Osteoblast (primary cell): Measurements from ENCODE around the gene ALCAM. TPM values are rescaled to one million over a fixed set of nuclear protein-coding genes. Genes with fewer than 3 reads are reported as not detected.

Experiments used
- DNase-seq: peaks from one replicate; pipeline ENCODE4 v3.0.0; 2011; ENCODE audit warnings: low spot score, mixed read lengths; ENCODE audit not compliant: insufficient read length; ENCODE audit errors: missing footprints
- H2AFZ ChIP-seq: 2 replicates; pipeline ENCODE4 v1.6.0; 2011; ENCODE audit warnings: mild to moderate bottlenecking, low read length
- H3K27ac ChIP-seq: 2 replicates; pipeline ENCODE4 v1.5.1; 2011; ENCODE audit warnings: mild to moderate bottlenecking, low read depth, low read length, moderate library complexity
- H3K27me3 ChIP-seq: 2 replicates; pipeline ENCODE4 v1.6.0; 2012; ENCODE audit warnings: mild to moderate bottlenecking, control low read depth, inconsistent platforms, low read length, moderate library complexity; ENCODE audit not compliant: insufficient read depth
- H3K36me3 ChIP-seq: 2 replicates; pipeline ENCODE4 v1.5.1; 2011; ENCODE audit warnings: mild to moderate bottlenecking, low read length, control low read depth, moderate library complexity; ENCODE audit not compliant: insufficient read depth
- H3K4me1 ChIP-seq: 2 replicates; pipeline ENCODE4 v1.5.1; 2011; ENCODE audit warnings: mild to moderate bottlenecking, low read length, control low read depth, moderate library complexity; ENCODE audit not compliant: insufficient read depth
- H3K4me2 ChIP-seq: 2 replicates; pipeline ENCODE4 v1.6.0; 2011; ENCODE audit warnings: mild to moderate bottlenecking, low read length; ENCODE audit not compliant: insufficient read depth
- H3K4me3 ChIP-seq: fragments of 200-600 bp; sonication (generic); 3 replicates; pipeline ENCODE4 v1.5.1; 2012; ENCODE audit warnings: mild to moderate bottlenecking, low read length, inconsistent platforms; ENCODE audit not compliant: insufficient read depth
- H3K79me2 ChIP-seq: 2 replicates; pipeline ENCODE4 v1.6.0; 2012; ENCODE audit warnings: mild to moderate bottlenecking, low read length, control low read depth, inconsistent platforms; ENCODE audit not compliant: insufficient read depth
- H3K9me3 ChIP-seq: 2 replicates; pipeline ENCODE4 v1.5.1; 2011; ENCODE audit warnings: low read depth, low read length, control low read depth
- H4K20me1 ChIP-seq: 2 replicates; pipeline ENCODE4 v1.6.0; 2012; ENCODE audit warnings: mild to moderate bottlenecking, low read length, control low read depth; ENCODE audit not compliant: insufficient read depth
- total RNA-seq: library from RNA; depleted of rRNA; stranded (reverse); fragments of >200 nt; gene quantifications from 2 replicates; pipeline ENCODE4 v1.2.3, GENCODE V29; 2012
- TF ChIP-seq, protein P1 (sequence below): IDR thresholded peaks from 2 replicates; pipeline ENCODE4 v1.5.1; 2011; ENCODE audit warnings: mild to moderate bottlenecking, low read depth, low read length, moderate library complexity; ENCODE audit errors: extremely low read depth

The ALCAM gene
- total RNA-seq, 1 donor, result 178 TPM

DNA sequence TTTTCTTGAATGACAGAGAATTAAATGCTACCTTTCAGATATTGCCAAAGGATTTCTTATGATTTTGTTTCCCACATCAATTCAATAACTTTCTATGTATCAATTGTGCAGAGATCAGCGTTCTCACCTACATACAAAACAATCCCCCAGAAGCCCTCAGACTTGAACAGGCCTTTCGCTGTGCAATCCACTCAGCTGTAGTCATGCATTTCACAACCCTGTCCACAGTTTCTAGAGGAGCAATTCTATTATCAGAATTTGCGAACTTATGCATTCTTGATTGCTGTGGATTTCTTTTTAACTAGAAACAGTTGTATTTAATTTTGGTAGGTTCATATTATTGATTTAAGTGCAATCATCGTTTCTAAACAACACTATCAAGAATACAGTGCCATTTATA lies 13.7 kb upstream of the ALCAM start:
- TF ChIP-seq, protein P1, sequence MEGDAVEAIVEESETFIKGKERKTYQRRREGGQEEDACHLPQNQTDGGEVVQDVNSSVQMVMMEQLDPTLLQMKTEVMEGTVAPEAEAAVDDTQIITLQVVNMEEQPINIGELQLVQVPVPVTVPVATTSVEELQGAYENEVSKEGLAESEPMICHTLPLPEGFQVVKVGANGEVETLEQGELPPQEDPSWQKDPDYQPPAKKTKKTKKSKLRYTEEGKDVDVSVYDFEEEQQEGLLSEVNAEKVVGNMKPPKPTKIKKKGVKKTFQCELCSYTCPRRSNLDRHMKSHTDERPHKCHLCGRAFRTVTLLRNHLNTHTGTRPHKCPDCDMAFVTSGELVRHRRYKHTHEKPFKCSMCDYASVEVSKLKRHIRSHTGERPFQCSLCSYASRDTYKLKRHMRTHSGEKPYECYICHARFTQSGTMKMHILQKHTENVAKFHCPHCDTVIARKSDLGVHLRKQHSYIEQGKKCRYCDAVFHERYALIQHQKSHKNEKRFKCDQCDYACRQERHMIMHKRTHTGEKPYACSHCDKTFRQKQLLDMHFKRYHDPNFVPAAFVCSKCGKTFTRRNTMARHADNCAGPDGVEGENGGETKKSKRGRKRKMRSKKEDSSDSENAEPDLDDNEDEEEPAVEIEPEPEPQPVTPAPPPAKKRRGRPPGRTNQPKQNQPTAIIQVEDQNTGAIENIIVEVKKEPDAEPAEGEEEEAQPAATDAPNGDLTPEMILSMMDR, result no peak
- H2AFZ ChIP-seq, result no peak overlapping the region
- no peaks in the 10 kb centered on the region for H3K27me3 ChIP-seq
- H3K4me1 ChIP-seq, result peaks cover 30% of the 10 kb centered on the region
- H4K20me1 ChIP-seq, result no peaks in the 10 kb centered on the region
- no peak overlapping the region for H3K27ac ChIP-seq
- no peaks in the 10 kb centered on the region for H3K36me3 ChIP-seq
- no peaks in the 10 kb centered on the region for H3K79me2 ChIP-seq
- DNase-seq, result no peak
- H3K9me3 ChIP-seq, result no peaks in the 10 kb centered on the region
- peak overlapping the region; percentile 85 for H3K4me2 ChIP-seq
- no peak overlapping the region for H3K4me3 ChIP-seq

DNA sequence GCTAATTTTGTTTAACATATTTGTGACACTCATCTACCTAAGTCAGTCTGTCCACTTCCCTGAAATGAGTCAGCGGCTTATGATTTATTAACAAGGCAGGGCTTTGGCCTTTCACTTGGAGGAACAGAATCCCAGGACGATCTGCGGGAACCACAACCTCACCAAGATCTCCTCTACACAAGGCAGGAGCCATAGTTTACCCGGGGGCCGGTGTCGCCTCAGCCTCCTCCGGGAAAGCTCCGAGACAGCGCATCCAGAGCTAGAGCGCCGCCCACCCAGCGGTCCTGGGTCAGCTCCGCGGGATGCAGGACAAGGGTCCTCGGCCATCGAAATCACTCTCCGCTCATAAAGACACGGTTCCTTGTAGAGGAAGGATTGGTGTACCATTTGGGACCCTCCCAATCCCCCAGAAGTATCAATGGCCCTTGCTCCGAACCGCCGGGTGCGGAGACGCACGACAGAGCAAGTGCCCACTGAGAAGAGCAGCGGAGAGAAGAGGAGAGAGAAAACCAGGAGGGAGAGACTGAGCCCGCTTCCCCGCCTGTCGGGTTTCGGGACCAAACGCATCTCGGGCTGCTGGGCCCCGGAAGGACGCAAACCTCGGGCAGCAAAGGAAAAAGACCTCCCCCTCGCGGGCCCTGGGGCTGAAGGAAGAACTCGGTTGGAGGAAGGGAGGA lies 13.1 kb upstream of the ALCAM start:
- peak overlapping the region; percentile 74 for H3K4me3 ChIP-seq
- H3K27me3 ChIP-seq, result no peaks in the 10 kb centered on the region
- H3K9me3 ChIP-seq, result no peaks in the 10 kb centered on the region
- DNase-seq, result peak; percentile 57
- peaks cover 30% of the 10 kb centered on the region for H3K4me1 ChIP-seq
- H2AFZ ChIP-seq, result peak overlapping the region; percentile 96
- no peaks in the 10 kb centered on the region for H3K79me2 ChIP-seq
- peak overlapping the region; percentile 85 for H3K4me2 ChIP-seq
- TF ChIP-seq, protein P1, result no peak
- H3K27ac ChIP-seq, result peak overlapping the region; percentile 72
- H3K36me3 ChIP-seq, result no peaks in the 10 kb centered on the region
- H4K20me1 ChIP-seq, result no peaks in the 10 kb centered on the region

DNA sequence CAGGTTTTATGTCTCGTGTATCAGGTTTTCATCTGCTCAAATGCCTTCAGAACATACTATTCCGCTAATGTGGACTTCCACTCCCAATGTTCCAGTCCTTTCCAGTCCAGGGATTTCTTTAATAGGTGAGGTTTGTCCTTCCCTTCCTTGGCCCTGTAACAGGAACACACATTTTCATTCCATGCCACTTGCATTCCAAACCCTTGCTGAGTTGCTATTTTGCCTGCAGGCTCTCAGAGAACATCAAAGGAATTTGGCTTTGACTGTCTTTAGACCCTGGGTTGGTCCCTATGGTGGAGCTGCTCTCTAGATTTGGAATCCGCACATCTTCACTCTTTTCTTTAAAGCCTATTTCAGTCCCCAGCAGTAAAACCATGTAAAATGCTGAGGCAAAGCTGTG lies 12.3 kb upstream of the ALCAM start:
- Histone ChIP-seq H3K4me1 (peaks cover 37% of the 10 kb centered on the region), H3K27ac (peak overlapping the region; percentile 72), H3K9me3 (no peaks in the 10 kb centered on the region), H3K79me2 (no peaks in the 10 kb centered on the region), H3K4me2 (peak overlapping the region; percentile 85), H3K27me3 (no peaks in the 10 kb centered on the region), H4K20me1 (no peaks in the 10 kb centered on the region), H2AFZ (peak overlapping the region; percentile 96), H3K36me3 (no peaks in the 10 kb centered on the region), H3K4me3 (peak overlapping the region; percentile 74)
- TF ChIP-seq, protein P1, result no peak
- no peak for DNase-seq

DNA sequence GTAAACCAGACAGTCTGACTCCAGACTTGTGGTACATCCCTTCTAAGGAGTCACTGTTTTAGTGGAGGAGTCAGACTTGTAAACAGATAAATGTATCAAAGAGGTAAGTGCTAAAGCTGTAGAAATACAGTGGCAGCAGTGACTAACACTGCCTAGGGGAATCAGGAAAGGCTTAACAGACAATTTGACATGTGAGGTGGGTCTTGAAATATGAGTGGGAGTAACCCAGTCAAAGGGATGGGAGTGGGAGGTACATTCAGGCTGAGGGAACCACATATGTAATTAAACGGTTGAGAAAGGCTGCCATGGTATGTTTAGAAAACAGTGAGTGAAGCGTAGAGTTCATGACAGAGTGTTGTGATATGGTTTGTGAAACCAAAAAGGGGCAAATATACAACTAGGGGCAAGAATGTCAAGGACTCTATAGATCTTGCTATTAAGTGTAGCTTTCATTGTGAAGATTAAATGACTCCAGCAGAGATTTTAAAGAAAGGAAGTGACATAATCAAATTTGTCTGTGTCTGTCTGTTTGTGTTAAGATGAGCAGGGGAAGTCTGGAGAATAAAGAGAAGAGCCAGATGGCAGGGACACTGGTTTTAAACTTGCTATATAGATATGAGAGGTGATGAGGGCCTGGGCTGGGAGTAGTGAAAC lies 11.2 kb upstream of the ALCAM start:
- no peak overlapping the region for H3K4me3 ChIP-seq
- H3K27me3 ChIP-seq, result no peaks in the 10 kb centered on the region
- no peaks in the 10 kb centered on the region for H3K36me3 ChIP-seq
- H4K20me1 ChIP-seq, result no peaks in the 10 kb centered on the region
- peak overlapping the region; percentile 26 for H3K4me2 ChIP-seq
- peak; percentile 10 for DNase-seq
- no peaks in the 10 kb centered on the region for H3K9me3 ChIP-seq
- peaks cover 48% of the 10 kb centered on the region for H3K4me1 ChIP-seq
- TF ChIP-seq, protein P1, result no peak
- peak overlapping the region; percentile 34 for H3K27ac ChIP-seq
- no peaks in the 10 kb centered on the region for H3K79me2 ChIP-seq
- peak overlapping the region; percentile 41 for H2AFZ ChIP-seq
